ENCODE results near the gene SLX4.

Gene SLX4

GRCh38 chr16:3570420-3571062, 40.9 kb downstream of the SLX4 start:
- DNase-seq = no peak
- Mint-ChIP-seq H3K27ac (no peak overlapping the region), H3K9me3 (peaks cover 8% of the 10 kb centered on the region), H3K27me3 (no peaks in the 10 kb centered on the region), H3K36me3 (ENCODE audit: low read depth) (peaks cover 19% of the 10 kb centered on the region), H3K4me1 (peaks cover 26% of the 10 kb centered on the region), H3K4me3 (no peak overlapping the region)
- ATAC-seq = no peak

GRCh38 chr16:3569851-3570250, 41.6 kb downstream of the SLX4 start:
- H3K9me3 Mint-ChIP-seq = peaks cover 8% of the 10 kb centered on the region
- peaks cover 22% of the 10 kb centered on the region for H3K36me3 Mint-ChIP-seq (ENCODE audit: low read depth)
- H3K4me3 Mint-ChIP-seq = no peak overlapping the region
- no peaks in the 10 kb centered on the region for H3K27me3 Mint-ChIP-seq
- H3K4me1 Mint-ChIP-seq = peaks cover 20% of the 10 kb centered on the region
- no peak for DNase-seq
- ATAC-seq = no peak
- H3K27ac Mint-ChIP-seq = no peak overlapping the region

- DNase-seq = no peak
- peaks cover 8% of the 10 kb centered on the region for H3K4me1 Mint-ChIP-seq
- H3K27ac Mint-ChIP-seq = no peak overlapping the region
- H3K36me3 Mint-ChIP-seq (ENCODE audit: low read depth) = peaks cover 20% of the 10 kb centered on the region
- no peak for ATAC-seq
- H3K27me3 Mint-ChIP-seq = no peaks in the 10 kb centered on the region
- H3K4me3 Mint-ChIP-seq = no peak overlapping the region
- peaks cover 8% of the 10 kb centered on the region for H3K9me3 Mint-ChIP-seq
Measured at GRCh38 chr16:3566990-3567389, 44.4 kb downstream of the SLX4 start.

- ATAC-seq = no peak
- no peak overlapping the region for H3K4me3 Mint-ChIP-seq
- H3K27me3 Mint-ChIP-seq = no peaks in the 10 kb centered on the region
- no peak overlapping the region for H3K27ac Mint-ChIP-seq
- peaks cover 3% of the 10 kb centered on the region for H3K4me1 Mint-ChIP-seq
- no peak for DNase-seq
- no peaks in the 10 kb centered on the region for H3K9me3 Mint-ChIP-seq
- H3K36me3 Mint-ChIP-seq (ENCODE audit: low read depth) = peaks cover 7% of the 10 kb centered on the region
Measured at GRCh38 chr16:3564889-3565141, 46.6 kb downstream of the SLX4 start.

GRCh38 chr16:3564130-3564888, 47.1 kb downstream of the SLX4 start:
- Mint-ChIP-seq H3K36me3 (ENCODE audit: low read depth) (peaks cover 7% of the 10 kb centered on the region), H3K4me3 (no peak overlapping the region), H3K27me3 (no peaks in the 10 kb centered on the region), H3K9me3 (no peaks in the 10 kb centered on the region), H3K27ac (no peak overlapping the region), H3K4me1 (peaks cover 3% of the 10 kb centered on the region)
- no peak for DNase-seq
- no peak for ATAC-seq

- H3K36me3 Mint-ChIP-seq (ENCODE audit: low read depth) = peaks cover 8% of the 10 kb centered on the region
- DNase-seq (no peak), ATAC-seq (no peak)
- H3K9me3 Mint-ChIP-seq = no peaks in the 10 kb centered on the region
- no peaks in the 10 kb centered on the region for H3K27me3 Mint-ChIP-seq
- no peak overlapping the region for H3K27ac Mint-ChIP-seq
- peaks cover 3% of the 10 kb centered on the region for H3K4me1 Mint-ChIP-seq
- H3K4me3 Mint-ChIP-seq = no peak overlapping the region
Measured at GRCh38 chr16:3562914-3563480, 48.4 kb downstream of the SLX4 start.

- DNase-seq (no peak), ATAC-seq (no peak)
- H3K36me3 Mint-ChIP-seq (ENCODE audit: low read depth) = peaks cover 12% of the 10 kb centered on the region
- H3K27me3 Mint-ChIP-seq = no peaks in the 10 kb centered on the region
- no peak overlapping the region for H3K4me3 Mint-ChIP-seq
- no peaks in the 10 kb centered on the region for H3K4me1 Mint-ChIP-seq
- no peak overlapping the region for H3K27ac Mint-ChIP-seq
- H3K9me3 Mint-ChIP-seq = no peaks in the 10 kb centered on the region
Measured at GRCh38 chr16:3561626-3562025, 49.8 kb downstream of the SLX4 start.

GRCh38 chr16:3554351-3554928, 57.0 kb downstream of the SLX4 start:
- Mint-ChIP-seq H3K27me3 (no peaks in the 10 kb centered on the region), H3K27ac (no peak overlapping the region), H3K36me3 (ENCODE audit: low read depth) (peaks cover 25% of the 10 kb centered on the region), H3K4me1 (no peaks in the 10 kb centered on the region), H3K9me3 (peaks cover 8% of the 10 kb centered on the region), H3K4me3 (no peak overlapping the region)
- ATAC-seq (no peak), DNase-seq (no peak)

GRCh38 chr16:3553138-3553923, 58.1 kb downstream of the SLX4 start:
- Mint-ChIP-seq H3K9me3 (peaks cover 8% of the 10 kb centered on the region), H3K27ac (no peak overlapping the region)
- ATAC-seq = no peak

GRCh38 chr16:3550851-3551847, 60.3 kb downstream of the SLX4 start:
- Mint-ChIP-seq H3K4me1 (no peaks in the 10 kb centered on the region), H3K9me3 (peaks cover 8% of the 10 kb centered on the region), H3K36me3 (ENCODE audit: low read depth) (peaks cover 21% of the 10 kb centered on the region), H3K4me3 (no peak overlapping the region), H3K27ac (no peak overlapping the region), H3K27me3 (no peaks in the 10 kb centered on the region)
- DNase-seq (no peak), ATAC-seq (no peak)

More at GRCh38 chr16:3553138-3553923, 58.1 kb downstream of the SLX4 start:
- no peaks in the 10 kb centered on the region for H3K4me1 Mint-ChIP-seq
- DNase-seq = no peak
- no peak overlapping the region for H3K4me3 Mint-ChIP-seq
- H3K36me3 Mint-ChIP-seq (ENCODE audit: low read depth) = peaks cover 28% of the 10 kb centered on the region
- H3K27me3 Mint-ChIP-seq = no peaks in the 10 kb centered on the region

GRCh38 chr16:3549906-3550305, 61.5 kb downstream of the SLX4 start:
- no peaks in the 10 kb centered on the region for H3K27me3 Mint-ChIP-seq
- no peak for DNase-seq
- ATAC-seq = no peak
- H3K36me3 Mint-ChIP-seq (ENCODE audit: low read depth) = peaks cover 21% of the 10 kb centered on the region
- no peak overlapping the region for H3K4me3 Mint-ChIP-seq
- H3K27ac Mint-ChIP-seq = no peak overlapping the region
- no peaks in the 10 kb centered on the region for H3K4me1 Mint-ChIP-seq
- peaks cover 8% of the 10 kb centered on the region for H3K9me3 Mint-ChIP-seq

- no peaks in the 10 kb centered on the region for H3K27me3 Mint-ChIP-seq
- H3K4me1 Mint-ChIP-seq = no peaks in the 10 kb centered on the region
- no peak overlapping the region for H3K27ac Mint-ChIP-seq
- peaks cover 21% of the 10 kb centered on the region for H3K36me3 Mint-ChIP-seq (ENCODE audit: low read depth)
- ATAC-seq = no peak
- no peak for DNase-seq
- H3K4me3 Mint-ChIP-seq = no peak overlapping the region
- peaks cover 8% of the 10 kb centered on the region for H3K9me3 Mint-ChIP-seq
Measured at GRCh38 chr16:3548859-3549258, 62.5 kb downstream of the SLX4 start.

- DNase-seq = no peak
- H3K27me3 Mint-ChIP-seq = no peaks in the 10 kb centered on the region
- peak; percentile 43 for ATAC-seq
- peaks cover 21% of the 10 kb centered on the region for H3K36me3 Mint-ChIP-seq (ENCODE audit: low read depth)
- peaks cover 8% of the 10 kb centered on the region for H3K9me3 Mint-ChIP-seq
- no peaks in the 10 kb centered on the region for H3K4me1 Mint-ChIP-seq
- no peak overlapping the region for H3K27ac Mint-ChIP-seq
- H3K4me3 Mint-ChIP-seq = no peak overlapping the region
Measured at GRCh38 chr16:3548445-3548844, 63.0 kb downstream of the SLX4 start.

All from activated naive CD8-positive, alpha-beta T cell treated with anti-CD3 and anti-CD28 coated beads, Interleukin-2, amount 50 U/mL, for 24 hours (primary cell).